Ishikawa (cell line): ENCODE measurements around the gene AATK.
A peak's percentile ranks its signal among the peaks of the same experiment; 100 is the strongest.

Experiments used
- CEBPB ChIP-seq: IDR thresholded peaks from 2 replicates; pipeline ENCODE4 v1.6.1; 2012
- CREB1 ChIP-seq: IDR thresholded peaks from 2 replicates; pipeline ENCODE4 v1.6.1; 2012; ENCODE audit warnings: low read depth
- EGR1 ChIP-seq: IDR thresholded peaks from 2 replicates; pipeline ENCODE4 v1.6.1; 2012
- EP300 ChIP-seq: IDR thresholded peaks from 2 replicates; pipeline ENCODE4 v1.6.1; 2012; ENCODE audit warnings: borderline replicate concordance
- FOXM1 ChIP-seq: IDR thresholded peaks from 2 replicates; pipeline ENCODE4 v1.6.1; 2012; ENCODE audit warnings: low read depth, borderline replicate concordance
- MAX ChIP-seq: IDR thresholded peaks from 2 replicates; pipeline ENCODE4 v1.6.1; 2012
- NFIC ChIP-seq: IDR thresholded peaks from 2 replicates; pipeline ENCODE4 v1.6.1; 2012
- RAD21 ChIP-seq: IDR thresholded peaks from 2 replicates; pipeline ENCODE4 v1.6.1; 2012; ENCODE audit warnings: low read depth
- REST ChIP-seq: IDR thresholded peaks from 2 replicates; pipeline ENCODE4 v1.6.1; 2012; ENCODE audit warnings: low read depth, mild to moderate bottlenecking
- TAF1 ChIP-seq: IDR thresholded peaks from 2 replicates; pipeline ENCODE4 v1.6.1; 2012; ENCODE audit warnings: low read depth, mild to moderate bottlenecking
- TCF12 ChIP-seq: IDR thresholded peaks from 2 replicates; pipeline ENCODE4 v1.6.1; 2012; ENCODE audit warnings: low read depth
- TEAD4 ChIP-seq: IDR thresholded peaks from 2 replicates; pipeline ENCODE4 v1.6.1; 2012
- USF1 ChIP-seq: IDR thresholded peaks from 2 replicates; pipeline ENCODE4 v1.6.1; 2012
- YY1 ChIP-seq: IDR thresholded peaks from 2 replicates; pipeline ENCODE4 v1.6.1; 2012; ENCODE audit warnings: low read depth
- ZBTB7A ChIP-seq: IDR thresholded peaks from 2 replicates; pipeline ENCODE4 v1.6.1; 2012; ENCODE audit warnings: low read depth

AATK gene

DNA sequence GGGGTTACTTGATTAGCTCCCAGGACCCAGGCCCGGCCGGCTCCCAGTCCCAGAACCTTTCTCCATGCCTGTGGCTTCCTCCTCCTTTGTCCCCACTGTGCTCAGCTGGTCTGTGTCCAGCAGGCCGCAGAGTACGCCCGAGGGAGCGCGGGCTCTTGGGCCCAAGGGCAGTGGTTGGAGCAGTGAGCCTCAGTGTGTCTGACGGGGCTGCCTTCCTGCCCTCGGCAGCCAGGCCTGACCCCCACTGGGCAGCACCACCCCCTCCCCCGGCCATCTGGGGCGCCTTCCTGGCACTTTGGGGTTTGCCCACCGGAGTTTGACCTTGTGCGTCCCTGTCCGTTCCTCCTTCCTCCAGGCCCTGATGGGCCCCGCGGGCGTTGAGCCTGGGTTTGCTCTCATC lies 63.2 kb downstream of the AATK start:
- TF ChIP-seq EGR1 = no peak

DNA sequence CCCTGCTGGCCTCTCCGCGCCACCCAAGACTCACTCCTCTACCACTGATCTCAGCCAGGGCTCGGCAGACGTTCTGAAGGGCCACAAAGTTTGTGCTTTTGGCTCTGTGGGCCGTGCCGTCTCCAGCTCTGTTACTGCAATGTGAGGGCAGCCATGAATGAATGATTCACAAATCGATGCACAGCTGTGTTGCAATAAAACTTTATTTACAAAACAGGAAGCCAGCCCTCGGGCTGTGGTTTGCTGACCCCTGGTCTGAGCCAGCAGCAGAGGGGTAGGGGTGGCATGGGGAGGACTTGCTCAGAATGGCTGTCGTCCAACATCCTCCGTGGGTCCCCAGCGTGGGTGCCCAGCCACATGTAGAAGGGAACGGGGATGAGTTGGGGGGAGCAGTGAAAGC lies 63.7 kb downstream of the AATK start:
- TF ChIP-seq CREB1 = no peak

DNA sequence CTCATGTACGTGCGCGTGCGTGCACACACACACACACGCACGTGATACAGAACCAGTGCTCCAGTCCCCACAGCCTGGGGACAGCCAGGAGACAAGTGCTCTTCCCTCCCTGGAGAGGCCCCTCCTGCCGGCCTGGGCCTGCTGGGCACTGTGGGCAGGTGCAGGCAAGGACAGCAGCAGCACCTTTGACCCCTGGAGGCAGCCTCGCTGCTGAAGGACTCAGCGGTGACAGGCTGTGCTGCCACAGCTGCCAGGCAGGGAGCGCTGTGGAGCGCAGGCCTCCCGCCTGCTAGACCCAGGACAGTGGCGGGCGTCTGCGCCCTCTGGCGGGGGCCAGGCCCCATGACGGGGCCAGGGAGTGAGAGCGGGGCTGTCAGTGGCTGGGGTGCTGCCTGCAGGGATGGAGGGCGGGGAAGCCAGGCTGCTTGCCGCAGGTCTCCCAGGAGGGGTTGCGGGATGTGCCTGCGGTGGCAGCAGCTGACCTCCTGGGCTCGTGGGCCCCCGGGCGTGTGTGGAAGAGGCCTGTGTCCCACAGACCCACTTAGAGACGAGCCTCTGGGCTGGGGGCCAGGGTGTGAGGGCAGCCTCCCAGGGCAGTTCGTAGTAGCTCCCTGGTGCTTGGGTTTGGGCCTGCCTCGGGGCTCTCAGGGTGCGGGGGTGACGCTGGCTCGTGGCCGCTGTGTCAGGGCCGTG lies 64.3 kb downstream of the AATK start:
- TF ChIP-seq USF1 (no peak), RAD21 (peak; percentile 50; the same call in 1 of the 2 replicates), EP300 (no peak), TAF1 (no peak), CEBPB (no peak), TCF12 (no peak), FOXM1 (no peak), ZBTB7A (no peak)

- TF ChIP-seq TAF1 (no peak), RAD21 (no peak), CREB1 (no peak), CEBPB (no peak), NFIC (no peak), MAX (no peak), USF1 (no peak), EP300 (no peak)
Measured at GRCh38 chr17:81100668-81101067, 65.4 kb downstream of the AATK start.

DNA sequence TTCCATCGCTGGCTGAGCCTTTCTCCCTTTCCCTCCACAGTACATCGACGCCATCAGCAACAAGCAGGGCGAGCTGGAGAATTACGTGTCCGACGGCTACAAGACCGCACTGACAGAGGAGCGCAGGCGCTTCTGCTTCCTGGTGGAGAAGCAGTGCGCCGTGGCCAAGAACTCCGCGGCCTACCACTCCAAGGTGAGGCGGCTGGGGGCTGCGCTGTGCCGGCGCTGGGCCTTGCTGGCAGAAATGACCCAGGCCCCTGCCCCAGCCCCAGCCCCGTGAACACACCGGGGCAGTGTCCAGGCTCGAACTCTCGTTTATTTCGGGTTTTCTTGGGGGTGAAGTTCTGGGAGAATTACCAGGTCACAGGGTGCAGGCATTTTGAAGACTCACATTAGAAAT lies 66.1 kb downstream of the AATK start:
- TF ChIP-seq USF1 (no peak), REST (no peak), EP300 (no peak), YY1 (no peak), RAD21 (no peak), TEAD4 (no peak), NFIC (no peak), CEBPB (no peak), TCF12 (no peak), FOXM1 (no peak), CREB1 (no peak)

DNA sequence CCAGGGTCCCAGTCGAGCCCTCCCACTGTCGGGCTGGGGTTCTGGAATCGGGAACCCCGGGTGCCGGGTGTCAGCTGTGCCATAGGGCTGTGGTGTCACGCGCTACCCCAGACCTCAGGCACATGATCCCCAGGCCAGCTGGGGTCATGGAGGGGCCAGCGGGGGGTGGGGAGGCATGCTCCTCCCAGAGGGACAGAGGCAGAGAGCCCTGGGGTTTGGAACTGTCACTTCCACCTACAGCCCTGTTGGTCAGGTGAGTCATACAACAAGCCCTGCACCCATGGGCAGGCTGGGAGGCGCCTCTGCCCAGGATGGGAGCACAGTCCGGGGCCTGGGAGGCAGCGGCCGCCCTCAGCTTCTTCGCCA lies 68.1 kb downstream of the AATK start:
- no peak for TF ChIP-seq YY1
- no peak for TF ChIP-seq TAF1
- TF ChIP-seq EP300 = no peak
- no peak for TF ChIP-seq TEAD4
- no peak for TF ChIP-seq CEBPB
- TF ChIP-seq REST = no peak
- TF ChIP-seq NFIC = no peak
- no peak for TF ChIP-seq FOXM1
- TF ChIP-seq MAX = no peak
- TF ChIP-seq ZBTB7A = no peak
- TF ChIP-seq TCF12 = no peak
- no peak for TF ChIP-seq RAD21
- no peak for TF ChIP-seq CREB1
- no peak for TF ChIP-seq EGR1
- no peak for TF ChIP-seq USF1
